GM19238 (cell line): ENCODE results near the gene MYD88.
A peak's percentile ranks its signal among the peaks of the same experiment; 100 is the strongest.
"Not testable (repeated sequence)": the region's sequence is repeated elsewhere in the genome, so short reads cannot be mapped to it uniquely, and the experiment has no call there.

Experiments used
- DNase-seq: peaks from one replicate; pipeline ENCODE4 v3.0.0; 2011; ENCODE audit warnings: low spot score; ENCODE audit not compliant: insufficient read length

MYD88 gene

DNA sequence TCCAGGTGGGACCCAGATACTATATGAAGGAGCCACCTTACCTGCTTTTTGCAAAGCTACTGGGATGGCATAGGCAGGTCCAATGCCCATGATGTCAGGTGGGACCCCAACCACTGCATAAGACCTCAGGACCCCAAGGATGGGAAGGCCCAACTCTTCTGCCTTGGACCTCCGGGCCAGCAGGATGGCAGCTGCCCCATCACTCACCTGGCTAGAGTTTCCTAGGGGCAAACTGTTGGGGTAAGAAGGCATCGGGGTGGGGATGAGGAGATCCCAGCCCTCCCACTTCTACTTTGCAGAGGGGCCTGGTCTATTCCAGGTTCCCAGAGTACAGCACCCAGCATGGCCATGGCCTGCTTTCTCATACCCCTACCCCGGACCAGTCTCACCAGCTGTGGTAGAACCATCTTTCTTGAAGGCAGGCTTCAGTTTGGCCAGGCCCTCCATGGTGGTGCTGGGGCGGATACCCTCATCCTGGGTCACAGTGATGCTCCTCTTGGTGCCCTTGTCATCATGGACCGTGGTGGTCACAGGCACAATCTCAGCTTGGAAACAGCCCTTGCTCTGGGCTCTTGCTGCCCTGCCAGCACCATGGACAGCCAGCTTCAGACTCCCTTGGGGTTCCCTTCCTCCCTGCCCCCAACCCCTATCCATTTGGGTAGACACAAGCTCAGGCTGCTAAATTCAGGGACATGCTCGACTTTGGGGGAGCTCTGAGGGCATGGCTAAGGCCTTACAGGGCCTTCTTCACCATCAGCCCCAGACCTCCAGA lies 12.2 kb upstream of the MYD88 start:
- DNase-seq: no peak

DNA sequence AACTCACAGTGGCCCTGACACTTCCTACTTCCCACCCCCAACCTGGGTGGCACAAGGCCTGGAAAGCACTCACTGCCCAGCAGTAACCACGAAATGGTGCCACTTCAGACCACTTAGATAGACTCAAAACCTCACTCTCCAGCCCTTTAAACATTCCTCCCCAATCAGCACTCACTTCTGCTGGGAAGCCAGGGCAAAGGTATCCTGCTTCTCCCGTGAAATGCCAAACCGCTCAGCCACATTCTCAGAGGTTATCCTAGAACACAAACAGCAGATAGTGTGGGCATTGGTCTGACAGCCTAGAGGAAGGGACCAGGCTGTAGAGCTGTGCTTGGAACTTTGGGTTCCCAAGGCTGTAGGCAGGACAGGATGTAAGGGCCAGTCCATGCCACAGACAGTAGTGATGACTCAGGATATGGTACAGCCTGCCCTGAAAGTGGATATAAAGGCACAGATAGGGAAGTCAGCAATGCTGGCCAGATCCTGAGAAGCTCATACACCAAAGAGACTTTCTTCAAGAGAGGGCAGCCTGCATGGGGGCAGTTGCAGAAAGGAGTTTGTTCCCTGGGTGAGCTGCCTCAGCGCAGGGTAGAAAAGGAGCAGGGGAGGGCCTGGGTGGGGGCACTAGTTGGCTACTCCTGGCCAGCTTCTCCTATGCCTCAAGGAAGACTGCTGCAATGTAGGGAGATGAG lies 10.7 kb upstream of the MYD88 start:
- no peak for DNase-seq

DNA sequence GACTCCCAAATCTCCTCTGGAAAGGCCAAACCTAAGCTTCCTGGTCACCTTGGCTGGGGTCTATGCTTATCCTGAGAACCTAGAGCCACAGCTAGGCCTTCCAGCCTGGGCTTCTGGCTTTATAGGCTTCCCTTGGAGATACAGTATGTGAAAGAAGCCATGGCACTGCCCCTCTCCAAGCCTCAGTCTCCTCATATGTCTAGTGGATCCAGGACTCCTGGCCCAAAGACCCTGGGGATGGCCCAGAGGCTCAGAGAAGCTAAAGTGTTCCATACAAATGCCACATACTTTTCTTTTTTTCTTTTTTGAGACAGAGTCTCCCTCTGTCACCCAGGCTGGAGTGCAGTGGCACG lies 10.2 kb upstream of the MYD88 start:
- no peak for DNase-seq

DNA sequence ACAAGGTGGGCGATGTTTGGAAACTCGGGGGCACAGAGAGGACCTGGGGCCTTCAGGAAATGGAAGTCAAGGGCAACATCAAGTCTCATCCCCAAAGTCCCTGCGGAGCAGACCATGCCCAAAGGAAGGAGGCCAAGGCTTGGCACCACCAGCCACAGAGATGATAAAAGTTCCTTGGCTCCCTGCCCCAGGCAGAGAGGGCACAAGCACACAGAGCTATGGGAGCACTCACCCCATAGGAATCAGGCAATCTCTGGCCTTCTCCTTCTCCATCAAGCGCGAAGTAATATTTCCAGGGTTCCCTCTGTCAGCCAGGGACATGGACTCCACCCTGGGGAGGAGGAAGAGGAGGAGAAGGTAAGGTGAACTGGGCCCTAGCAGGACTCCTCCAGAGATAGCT lies 9.4 kb upstream of the MYD88 start:
- no peak for DNase-seq

DNA sequence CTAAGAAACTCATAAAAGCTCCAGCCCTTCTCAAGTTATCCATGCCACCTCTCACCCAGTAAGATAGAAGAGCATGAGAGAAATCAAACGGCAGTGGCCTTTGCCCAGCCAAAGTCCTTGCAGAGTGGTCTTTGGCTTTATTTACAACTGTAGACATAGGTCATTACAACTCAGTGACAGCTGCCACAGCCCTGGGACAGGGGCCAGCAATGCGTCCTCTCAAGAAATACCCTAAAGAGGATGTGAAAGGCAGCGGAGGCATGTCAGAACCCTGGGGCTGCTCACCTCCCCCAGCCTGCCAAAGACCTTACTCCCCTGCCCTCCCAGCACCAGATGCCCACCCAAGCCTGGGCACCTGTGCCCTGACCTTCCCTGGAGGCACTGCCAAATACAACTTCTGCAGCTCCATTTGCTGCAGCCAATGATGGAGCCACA lies 7.8 kb upstream of the MYD88 start:
- no peak for DNase-seq

DNA sequence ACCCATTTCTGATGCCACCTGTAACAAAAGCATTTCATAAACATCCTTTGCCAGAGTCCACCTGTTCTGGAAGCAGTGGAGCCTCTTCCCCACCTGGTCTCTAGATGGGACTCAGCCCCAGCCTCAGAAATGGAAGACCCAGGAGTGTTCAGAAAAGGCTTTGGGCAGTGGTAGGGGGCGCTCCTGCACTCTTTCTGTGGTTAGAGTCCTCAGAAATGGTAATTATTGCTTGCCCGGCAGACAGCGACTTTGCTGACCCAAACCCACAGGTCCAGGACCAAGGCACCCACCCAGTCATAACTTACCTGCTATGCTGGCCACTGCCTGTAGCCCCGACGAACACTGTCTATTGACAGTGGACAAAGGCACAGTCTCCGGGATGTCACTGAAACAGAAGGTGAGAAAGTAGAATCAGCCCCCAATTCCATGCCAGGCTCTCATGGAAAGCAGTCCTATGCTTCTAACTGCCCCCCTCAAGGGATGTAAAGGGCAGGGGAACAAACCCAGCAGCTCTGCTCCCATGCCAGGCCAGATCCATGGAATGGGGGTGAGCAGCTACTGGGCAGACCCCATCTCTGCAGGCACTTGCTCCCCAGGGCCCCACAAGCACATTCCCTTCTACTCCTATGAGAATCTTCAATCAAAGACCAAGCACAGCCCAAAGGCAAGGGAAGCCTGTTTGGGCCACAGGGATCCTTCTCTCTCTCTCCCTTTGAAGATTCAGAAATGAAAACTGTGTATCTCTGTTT lies 6.7 kb upstream of the MYD88 start:
- DNase-seq: no peak

DNA sequence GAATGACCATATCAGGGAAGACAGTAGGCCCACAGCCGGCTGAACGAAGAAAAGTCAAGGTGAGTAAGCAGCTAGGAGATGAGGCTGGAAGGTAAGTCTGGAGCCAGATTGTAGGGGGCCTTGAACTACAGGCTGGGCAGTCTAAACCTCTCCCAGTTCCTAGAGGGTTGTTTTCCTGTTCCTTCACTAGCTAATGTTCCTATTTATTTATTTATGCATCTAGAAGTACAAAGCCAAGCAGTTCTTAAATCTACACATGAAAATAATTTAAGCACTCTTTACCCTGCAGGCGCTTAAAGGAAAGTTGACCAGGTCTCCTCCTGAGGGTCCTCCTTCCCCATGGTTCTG lies 5.3 kb upstream of the MYD88 start:
- no peak for DNase-seq

DNA sequence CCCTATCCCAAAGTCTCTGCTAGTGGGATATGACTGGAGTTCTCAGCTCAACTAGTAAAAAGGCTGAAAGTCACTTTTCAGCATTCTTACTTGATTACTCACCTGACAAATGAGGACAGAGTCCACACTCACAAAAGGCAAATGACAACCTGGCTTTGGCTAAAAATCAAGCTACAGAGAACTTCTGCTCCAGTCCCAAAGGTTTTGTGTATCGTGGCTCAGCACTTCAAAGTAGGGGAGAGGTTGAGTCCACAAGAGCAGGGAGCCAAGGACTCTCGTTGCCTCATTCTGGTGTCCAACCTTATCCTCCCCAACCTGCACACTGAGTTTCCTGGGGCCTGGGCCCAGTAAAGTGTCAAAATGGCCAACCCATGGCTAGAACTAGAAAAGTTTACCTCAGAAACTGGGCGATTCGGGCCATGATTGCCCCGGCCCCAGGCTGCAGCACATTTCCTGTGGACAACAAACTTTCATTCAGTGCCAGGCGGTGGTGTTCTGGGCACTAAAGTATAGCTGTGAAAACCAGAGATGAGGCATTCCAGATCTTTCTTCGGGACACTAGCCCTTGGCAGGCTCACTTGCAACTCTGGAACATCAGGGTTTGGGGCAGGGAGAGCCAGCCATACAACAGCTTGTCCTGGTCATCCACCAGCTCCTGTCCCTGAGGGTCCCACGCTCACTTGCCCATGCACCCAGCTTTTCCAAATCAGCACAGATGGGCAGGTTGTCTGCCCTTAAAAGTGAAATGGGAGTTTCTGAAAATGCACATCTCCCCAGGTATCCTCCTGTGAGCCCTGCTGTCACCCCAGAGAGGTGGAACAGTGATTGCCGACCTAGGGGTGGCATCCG lies 4.7 kb upstream of the MYD88 start:
- no peak for DNase-seq

DNA sequence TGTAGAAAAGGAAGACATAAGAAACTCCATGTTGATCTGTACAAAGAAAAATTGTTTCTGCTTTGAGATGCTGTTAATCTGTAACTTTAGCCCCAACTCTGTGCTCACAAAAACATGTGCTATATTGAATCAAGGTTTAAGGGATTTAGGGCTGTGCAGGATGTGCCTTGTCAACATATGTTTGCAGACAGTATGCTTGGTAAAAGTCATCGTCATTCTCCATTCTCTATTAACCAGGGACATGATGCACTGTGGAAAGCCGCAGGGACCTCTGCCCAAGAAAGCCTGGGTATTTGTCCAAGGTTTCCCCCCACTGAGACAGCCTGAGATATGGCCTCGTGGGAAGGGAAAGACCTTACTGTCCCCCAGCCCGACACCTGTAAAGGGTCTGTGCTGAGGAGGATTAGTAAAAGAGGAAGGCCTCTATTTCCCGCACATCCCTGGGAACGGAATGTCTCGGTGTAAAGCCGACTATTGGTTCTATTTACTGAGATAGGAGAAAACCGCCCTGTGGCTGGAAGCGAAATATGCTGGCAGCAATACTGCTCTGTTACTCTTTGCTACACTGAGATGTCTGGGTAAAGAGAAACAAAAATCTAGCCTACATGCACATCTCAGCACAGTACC lies 3.8 kb upstream of the MYD88 start:
- DNase-seq: not testable (repeated sequence)

DNA sequence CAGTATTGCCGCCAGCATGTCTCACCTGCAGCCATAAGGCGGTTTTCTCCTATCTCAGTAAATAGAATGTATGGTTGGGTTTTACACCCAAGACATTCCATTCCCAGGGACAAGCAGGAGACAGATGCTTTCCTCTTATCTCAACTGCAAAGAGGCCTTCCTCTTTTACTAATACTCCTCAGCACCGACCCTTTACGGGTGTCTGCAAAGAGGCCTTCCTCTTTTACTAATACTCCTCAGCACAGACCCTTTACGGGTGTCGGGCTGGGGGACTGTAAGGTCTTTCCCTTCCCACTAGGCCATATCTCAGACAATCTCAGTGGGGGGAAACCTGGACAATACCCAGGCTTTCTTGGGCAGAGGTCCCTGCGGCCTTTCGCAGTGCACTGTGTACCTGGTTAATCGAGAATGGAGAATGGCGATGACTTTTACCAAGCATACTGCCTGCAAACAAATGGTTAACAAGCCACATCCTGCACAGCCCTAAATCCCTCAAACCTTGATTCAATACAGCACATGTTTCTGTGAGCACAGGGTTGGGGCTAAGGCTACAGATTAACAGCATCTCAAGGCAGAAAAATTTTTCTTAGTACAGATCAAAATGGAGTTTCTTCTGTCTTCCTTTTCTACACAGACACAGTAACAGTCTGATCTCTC lies 2.7 kb upstream of the MYD88 start:
- DNase-seq: not testable (repeated sequence)

DNA sequence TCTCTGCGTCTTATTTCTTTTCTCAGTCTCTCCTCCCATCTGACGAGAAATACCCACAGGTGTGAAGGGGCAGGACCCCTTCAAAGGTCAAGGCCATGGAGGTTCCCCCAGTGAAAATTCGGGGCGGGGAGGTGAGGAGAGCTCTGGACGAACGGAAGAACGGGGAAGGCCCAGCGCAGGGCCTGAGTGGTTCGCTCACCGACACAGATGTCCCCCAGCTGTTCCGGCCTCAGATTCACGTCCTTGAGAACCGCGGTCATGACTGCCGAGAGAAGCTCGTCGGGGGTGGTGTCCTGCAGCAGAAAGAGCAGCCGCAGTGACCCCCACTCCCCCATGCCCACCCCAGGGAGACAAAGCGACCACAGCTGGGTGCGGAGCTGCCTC lies 2.1 kb upstream of the MYD88 start:
- no peak for DNase-seq

DNA sequence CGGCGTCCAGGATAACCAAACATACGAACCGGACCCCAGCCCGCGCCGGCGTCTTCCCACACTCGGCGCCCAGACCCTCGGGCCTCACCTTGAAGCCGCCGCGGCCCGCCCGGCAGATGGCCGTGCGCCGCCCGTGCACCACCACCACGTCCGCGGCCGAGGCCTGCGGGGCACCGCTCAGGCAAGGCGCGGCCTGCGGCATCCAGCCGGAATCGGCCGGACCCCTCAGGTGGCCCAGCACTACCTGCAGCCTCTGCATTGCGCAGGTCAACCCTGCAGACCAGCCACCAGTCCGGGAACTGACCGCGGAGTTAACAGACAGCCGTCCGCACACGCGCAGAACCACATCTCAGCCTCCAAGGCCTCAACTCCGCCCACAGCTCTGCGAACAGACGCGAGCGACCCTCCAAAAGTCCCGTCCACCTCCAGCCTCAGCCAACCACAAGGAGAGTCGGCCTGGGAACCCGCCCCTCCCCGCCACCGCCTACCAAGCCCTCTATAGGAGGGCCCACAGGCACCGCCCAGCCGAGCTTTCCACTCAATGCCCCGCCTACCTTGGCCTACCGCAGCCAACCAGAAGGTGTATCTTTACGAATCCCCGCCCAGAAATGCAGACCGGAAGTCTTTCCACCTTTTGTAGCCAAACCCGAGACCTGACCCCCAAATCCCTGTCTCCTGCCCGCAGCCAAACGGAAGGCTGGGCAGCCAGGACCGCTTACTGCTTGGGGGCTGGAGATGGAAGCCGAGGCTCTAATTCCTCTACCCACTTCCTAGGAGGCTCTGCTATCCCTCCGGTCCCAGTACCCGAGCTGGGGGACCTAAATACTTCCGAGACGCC lies 1.5 kb upstream of the MYD88 start, which contains the start of gene ACAA1:
ACAA1 (minus strand) TSS at position 351 of the 838 bp plus-strand sequence; CDS start at position 259, 92 bp downstream.
- DNase-seq: peak; percentile 90

DNA sequence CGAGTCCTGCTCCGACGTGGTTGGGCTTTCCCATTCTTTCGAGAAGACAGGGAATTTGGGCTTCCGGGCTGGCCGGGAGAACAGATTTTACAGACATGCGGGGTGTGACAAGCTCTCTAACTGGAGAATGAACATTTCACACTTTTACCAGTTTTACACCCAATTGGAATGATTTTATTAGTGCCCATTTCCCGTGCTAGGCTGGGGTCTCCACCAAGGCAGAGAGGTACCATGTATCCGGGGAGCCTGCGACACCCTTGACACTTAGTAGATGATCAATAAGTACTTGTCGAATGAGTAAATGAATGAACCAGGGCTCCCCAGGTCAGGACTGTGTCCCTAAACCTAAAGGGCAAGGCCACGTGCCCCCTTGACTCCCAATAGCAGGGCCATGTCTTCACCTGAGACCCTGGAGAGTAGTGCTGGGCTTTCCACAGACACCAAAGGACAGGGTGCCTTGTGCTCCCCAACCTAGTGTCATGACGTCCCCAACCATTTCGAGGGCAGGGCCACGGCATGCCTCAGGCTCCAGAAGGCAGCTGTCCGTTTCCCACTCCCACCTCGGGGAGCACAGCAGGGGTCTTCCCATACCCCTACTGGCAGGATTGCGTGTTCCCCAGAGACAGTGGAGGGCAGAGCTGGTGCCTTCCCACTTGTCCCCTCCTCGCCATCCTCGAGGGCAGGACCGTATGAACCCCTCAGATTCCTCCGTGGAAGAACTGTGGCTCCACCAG lies 679 bp upstream of the MYD88 start:
- DNase-seq: no peak

DNA sequence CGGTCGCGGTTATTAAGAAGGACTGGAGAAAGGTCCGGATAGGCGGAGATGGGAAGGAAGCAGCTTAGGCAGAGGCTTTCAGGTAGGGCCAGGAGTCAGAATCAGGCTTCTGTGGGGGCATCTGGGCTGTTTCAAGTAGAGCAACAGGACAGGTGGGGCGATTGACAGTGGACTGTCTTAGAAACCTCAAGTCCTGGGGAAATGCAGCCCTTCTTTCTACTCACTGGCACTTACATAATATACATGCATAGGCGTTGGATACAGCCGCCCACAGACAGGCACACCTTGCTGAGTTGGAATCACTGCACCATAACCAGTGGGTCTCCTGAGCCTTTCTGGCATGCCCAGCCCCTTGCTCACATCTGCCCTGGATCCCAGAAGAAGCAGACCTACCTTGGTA lies 730 bp downstream of the MYD88 start:
- no peak for DNase-seq

DNA sequence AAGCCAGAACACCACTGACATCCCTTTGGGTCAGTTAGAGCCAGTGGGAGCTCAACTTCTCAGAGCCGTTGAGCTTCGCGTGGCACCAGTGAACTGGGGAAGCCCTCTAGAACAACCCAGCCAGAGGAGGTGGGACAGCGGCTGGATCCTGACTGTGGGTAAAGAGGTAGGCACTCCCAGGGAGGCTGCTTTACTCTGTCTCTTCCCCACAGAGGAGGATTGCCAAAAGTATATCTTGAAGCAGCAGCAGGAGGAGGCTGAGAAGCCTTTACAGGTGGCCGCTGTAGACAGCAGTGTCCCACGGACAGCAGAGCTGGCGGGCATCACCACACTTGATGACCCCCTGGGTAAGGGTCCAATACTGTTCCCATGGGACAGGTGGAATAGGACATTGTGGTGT lies 1.2 kb downstream of the MYD88 start:
- no peak for DNase-seq

DNA sequence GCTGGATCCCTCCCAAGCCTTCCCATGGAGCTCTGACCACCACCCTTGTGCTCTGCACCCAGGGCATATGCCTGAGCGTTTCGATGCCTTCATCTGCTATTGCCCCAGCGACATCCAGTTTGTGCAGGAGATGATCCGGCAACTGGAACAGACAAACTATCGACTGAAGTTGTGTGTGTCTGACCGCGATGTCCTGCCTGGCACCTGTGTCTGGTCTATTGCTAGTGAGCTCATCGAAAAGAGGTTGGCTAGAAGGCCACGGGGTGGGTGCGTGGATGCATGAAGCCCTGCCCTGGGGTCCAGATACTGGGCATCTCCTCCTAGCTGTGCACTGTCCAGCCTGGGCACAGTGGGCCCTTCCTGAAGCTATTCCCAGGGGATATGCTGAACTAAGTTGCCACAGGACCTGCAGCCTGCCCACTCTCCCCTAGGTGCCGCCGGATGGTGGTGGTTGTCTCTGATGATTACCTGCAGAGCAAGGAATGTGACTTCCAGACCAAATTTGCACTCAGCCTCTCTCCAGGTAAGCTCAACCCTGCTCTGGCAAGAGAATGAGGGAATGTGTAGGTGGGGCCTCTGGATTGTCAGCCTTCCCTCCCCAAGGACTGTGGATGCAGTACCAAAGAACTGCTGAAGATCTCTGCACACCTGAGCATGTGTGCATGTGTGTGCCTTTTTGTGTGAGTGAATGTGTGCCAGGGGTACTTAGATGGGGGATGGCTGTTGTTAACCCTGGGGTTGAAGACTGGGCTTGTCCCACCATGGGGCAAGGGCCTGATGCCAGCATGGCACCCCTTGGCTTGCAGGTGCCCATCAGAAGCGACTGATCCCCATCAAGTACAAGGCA lies 2.1 kb downstream of the MYD88 start:
- DNase-seq: no peak

DNA sequence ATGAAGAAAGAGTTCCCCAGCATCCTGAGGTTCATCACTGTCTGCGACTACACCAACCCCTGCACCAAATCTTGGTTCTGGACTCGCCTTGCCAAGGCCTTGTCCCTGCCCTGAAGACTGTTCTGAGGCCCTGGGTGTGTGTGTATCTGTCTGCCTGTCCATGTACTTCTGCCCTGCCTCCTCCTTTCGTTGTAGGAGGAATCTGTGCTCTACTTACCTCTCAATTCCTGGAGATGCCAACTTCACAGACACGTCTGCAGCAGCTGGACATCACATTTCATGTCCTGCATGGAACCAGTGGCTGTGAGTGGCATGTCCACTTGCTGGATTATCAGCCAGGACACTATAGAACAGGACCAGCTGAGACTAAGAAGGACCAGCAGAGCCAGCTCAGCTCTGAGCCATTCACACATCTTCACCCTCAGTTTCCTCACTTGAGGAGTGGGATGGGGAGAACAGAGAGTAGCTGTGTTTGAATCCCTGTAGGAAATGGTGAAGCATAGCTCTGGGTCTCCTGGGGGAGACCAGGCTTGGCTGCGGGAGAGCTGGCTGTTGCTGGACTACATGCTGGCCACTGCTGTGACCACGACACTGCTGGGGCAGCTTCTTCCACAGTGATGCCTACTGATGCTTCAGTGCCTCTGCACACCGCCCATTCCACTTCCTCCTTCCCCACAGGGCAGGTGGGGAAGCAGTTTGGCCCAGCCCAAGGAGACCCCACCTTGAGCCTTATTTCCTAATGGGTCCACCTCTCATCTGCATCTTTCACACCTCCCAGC lies 2.9 kb downstream of the MYD88 start:
- DNase-seq: no peak
